A549 (cell line): ENCODE measurements around the gene STAC.
"Not testable (repeated sequence)": the region's sequence is repeated elsewhere in the genome, so short reads cannot be mapped to it uniquely, and the experiment has no call there.

Experiments used
- CTCF ChIP-seq: fragments of >200 bp; sonication (Bioruptor Twin); formaldehyde crosslinking; IDR thresholded peaks from 3 replicates; pipeline ENCODE4 v1.5.1; 2016
- EP300 ChIP-seq, 2 experiments: fragments of >200 bp; sonication (Bioruptor Twin); formaldehyde crosslinking; IDR thresholded peaks; 2 replicates in 1 of 2; 3 replicates in 1 of 2; pipeline ENCODE4 v1.6.1; 2016 to 2017
- POLR2A ChIP-seq: IDR thresholded peaks from 2 replicates; pipeline ENCODE4 v1.6.1; 2012; ENCODE audit warnings: mild to moderate bottlenecking, low read length
- RAD21 ChIP-seq, 2 experiments: fragments of >200 bp in 1 of 2; sonication (Bioruptor Twin) in 1 of 2; formaldehyde crosslinking in 1 of 2; IDR thresholded peaks in 1 of 2; conservative IDR thresholded peaks in 1 of 2; 2 replicates in 1 of 2; 3 replicates in 1 of 2; pipeline ENCODE4 v1.6.1; 2012 to 2018; ENCODE audit warnings: inconsistent platforms in 1 of 2
- RARB ChIP-seq: fragments of 250-450 bp; sonication (Bioruptor Pico); IDR thresholded peaks from 2 replicates; pipeline ENCODE4 v1.8.0; 2021; ENCODE audit warnings: mild to moderate bottlenecking, moderate library complexity
- SMC3 ChIP-seq: fragments of >200 bp; sonication (Bioruptor Twin); formaldehyde crosslinking; IDR thresholded peaks from 3 replicates; pipeline ENCODE4 v1.6.1; 2018; ENCODE audit warnings: inconsistent platforms

- TF ChIP-seq EP300 (IDR thresholded peaks at IDR 0.05); RAD21 (conservative IDR thresholded peaks at IDR 0.05 in 1 of 2, IDR thresholded peaks at IDR 0.05 in 1 of 2); CTCF; SMC3; POLR2A; RARB (CRISPR knock-in tag): not testable (repeated sequence)
Observed at GRCh38 chr3:36453896-36454295, 73.6 kb downstream of the STAC start.
